HG02610 (cell line): ENCODE data around the gene SDHA.
"Not testable (repeated sequence)": the region's sequence is repeated elsewhere in the genome, so short reads cannot be mapped to it uniquely, and the experiment has no call there.

Experiments
- ATAC-seq: cut with Tn5 transposase; IDR thresholded peaks from one replicate; pipeline ENCODE4 v1.9.1; 2021; ENCODE audit warnings: mild to moderate bottlenecking, moderate library complexity; ENCODE audit not compliant: unreplicated experiment

SDHA gene

DNA sequence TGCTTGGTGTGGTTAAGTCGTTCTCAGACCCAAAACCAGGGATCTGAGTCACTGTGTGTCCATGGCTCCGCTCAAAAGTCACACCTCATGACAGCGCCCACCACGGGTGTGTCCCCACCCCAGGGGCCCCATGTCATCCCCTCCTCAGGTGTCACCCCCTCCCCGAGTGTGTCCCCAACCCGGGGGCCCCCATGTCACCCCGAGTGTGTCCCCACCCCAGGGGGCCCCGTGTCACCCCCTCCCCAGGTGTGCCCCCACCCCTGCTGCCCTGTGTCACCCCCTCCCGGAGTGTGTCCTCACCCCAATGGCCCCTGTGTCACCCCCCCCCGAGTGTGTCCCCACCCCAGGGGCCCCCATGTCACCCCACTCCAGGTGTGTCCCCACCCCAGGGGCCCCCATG lies 21.8 kb upstream of the SDHA start:
- no peak for ATAC-seq

DNA sequence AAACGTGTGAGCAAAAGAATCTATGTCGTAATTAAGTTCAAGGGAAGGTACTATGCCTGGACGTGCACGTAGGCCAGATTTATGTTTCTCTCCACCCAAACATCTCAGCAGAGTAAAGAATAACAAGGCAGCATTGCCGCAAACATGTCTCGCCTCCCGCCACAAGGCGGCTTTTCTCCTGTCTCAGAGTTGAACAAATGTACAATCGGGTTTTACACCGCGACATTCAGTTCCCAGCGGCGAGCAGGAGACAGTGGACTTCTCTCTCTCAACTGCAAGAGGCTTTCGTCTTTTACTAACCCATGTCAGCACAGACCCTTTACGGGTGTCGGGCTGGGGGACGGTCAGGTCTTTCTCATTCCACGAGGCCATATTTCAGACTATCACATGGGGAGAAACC lies 21.1 kb upstream of the SDHA start:
- not testable (repeated sequence) for ATAC-seq

DNA sequence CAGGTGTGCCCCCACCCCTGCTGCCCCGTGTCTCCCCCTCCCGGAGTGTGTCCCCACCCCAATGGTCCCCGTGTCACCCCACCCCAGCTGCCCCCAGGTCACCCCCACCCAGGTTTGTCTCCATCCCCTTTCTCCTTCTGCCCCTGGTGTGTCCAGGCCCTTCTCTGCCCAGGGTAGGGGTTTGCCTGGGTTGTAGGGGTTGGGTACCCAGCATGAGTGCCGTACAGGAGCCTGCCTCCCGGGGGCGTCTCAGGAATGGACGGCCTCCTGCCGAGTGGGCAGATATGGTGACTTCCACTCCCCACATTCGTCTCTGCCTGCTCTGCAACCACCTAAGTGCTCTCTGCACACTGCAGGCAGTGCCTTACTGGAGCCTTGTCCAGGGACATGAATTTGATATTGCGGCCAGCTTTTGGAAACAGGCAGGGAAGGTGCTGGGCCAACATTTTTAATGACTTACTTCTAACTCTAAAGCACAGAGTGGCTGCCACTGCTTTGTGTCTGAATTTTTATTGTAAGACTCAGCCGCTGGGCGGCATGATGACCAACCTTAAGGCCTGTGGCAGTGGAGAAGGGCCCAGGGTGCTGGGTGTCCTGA lies 20.1 kb upstream of the SDHA start:
- no peak for ATAC-seq

DNA sequence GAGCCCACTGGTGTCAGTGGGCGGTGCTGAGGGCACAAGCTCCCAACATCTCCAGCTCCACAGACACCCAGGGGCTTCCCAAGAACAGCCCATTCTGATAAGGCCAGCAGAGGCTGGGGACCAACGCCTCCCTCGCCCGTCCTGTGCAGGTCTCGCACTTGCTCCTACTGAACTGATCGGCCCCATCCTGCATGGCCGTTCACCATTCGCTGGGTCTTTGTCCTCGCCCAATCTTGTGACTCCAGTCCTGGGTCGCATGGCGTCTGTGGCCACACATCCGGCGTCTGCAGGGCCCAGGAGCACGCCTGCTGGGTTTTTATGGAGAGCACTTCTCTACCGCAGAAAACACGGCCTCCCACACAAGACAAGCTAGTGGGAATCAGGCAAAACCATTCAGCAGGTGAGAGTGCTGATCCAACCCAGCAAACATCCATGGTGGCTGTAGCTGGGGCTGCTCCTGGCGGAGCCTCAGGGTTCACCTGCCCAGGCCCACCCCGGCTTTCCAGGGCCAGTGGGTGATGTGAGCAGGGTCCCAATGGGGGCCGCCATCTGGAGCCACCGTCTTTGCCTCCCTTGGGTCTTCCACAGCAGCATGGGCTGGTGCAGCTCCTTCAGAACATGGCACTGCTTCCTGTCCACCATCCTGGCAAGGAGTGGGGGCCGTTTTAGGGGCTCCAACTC lies 19.5 kb upstream of the SDHA start:
- no peak for ATAC-seq

DNA sequence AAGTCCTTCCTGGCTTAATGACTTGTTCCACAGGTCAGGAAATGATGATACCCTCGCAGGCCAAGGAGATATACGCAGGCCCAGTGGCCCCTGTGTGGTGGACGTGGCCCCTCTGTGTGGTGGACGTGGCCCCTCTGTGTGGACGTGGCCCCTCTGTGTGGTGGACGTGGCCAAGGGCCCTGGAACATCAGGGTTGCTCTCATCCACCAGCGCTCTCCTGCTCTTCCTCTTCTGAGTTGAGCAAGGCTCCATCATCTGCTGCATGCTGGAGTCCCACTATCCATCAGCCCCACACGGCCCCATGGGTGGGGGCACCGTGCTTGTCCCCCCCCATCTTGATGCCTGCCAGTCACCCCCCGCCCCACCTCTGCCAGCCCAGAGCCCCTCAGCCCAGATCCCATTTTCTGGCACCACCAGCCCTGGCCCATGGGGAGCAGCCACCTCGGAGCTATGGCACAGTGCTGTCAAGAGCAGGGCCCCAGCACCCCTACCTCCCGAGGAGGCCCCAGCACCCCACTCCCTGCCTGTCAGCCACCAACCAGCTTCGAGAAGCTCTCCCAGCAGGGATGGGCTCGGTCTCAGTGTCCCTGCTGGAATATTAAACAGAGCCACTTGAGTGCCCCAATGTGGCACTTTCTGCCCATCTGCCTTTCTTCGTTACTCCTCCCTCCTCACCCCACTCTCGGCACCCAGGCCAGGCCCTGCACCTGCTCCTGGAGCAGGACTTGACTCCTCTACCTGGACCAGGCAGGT lies 18.7 kb upstream of the SDHA start:
- ATAC-seq = no peak

DNA sequence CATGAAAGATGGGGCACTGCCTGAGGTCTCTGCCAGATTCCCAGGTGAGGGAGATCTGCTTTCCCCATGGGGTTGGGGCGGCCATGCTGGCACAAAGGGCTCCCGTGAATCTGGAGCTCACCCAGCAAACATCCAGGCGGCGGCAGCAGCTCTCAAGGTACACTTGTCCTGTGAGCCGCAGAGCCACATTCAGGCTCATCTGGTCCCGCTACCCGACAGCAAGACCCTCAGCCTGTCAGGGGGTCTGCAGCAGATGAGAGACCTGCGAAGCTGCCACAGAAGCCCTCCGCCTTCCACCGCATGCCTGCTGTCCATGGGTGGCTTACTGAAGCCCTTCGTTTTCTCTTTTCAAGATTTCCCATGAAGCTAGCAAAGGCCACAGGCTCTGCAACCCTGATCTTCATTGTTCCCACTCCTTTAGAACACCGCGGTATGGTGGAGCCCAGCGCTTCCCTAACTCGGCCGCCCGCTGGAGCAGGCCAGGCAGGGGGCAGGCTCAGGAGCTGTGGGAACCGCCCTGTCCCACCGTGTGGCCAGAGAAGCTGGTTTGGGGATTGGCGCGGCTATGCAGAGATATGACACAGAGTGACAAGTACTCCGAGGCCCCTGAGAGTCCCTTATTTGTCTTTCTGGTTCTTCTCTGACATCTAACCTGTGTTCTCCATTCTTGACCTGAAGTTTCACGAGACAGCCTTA lies 18.0 kb upstream of the SDHA start:
- no peak for ATAC-seq

DNA sequence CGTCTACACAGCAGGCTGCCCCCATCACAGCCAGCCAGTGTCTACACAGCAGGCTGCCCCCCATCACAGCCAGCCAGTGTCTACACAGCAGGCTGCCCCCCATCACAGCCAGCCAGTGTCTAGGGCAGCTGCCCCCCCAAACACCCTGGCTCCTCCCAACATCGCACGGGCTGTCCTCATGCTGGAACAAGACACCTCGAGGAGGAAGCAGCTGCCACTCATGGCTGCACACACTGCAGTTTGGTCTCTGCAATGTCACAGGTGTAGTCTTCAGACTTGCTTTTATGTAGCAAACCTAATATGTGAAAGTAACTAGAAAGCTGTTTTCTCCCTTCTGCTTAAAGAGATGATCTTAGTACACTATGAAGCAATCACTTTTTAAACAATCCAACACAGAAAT lies 17.1 kb upstream of the SDHA start:
- ATAC-seq = no peak

DNA sequence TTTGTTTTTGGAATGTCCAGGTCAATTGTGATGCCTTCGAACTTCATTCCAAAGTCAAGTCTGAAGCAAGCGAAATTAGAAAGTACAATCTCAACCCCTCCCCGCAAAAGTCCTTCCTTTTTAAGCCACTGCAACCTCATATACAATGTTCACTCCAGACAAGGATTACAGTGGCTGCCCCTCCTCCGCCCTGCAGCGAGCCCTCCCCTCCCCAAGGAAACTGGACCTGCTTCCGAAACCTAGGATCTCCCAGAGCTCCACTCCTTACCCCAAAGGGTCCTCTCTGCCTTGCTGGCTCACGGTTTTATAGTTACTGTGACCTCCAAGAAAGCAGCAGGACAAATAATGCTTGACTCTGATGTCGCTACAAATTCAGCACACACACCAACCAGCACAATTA lies 16.4 kb upstream of the SDHA start:
- no peak for ATAC-seq

DNA sequence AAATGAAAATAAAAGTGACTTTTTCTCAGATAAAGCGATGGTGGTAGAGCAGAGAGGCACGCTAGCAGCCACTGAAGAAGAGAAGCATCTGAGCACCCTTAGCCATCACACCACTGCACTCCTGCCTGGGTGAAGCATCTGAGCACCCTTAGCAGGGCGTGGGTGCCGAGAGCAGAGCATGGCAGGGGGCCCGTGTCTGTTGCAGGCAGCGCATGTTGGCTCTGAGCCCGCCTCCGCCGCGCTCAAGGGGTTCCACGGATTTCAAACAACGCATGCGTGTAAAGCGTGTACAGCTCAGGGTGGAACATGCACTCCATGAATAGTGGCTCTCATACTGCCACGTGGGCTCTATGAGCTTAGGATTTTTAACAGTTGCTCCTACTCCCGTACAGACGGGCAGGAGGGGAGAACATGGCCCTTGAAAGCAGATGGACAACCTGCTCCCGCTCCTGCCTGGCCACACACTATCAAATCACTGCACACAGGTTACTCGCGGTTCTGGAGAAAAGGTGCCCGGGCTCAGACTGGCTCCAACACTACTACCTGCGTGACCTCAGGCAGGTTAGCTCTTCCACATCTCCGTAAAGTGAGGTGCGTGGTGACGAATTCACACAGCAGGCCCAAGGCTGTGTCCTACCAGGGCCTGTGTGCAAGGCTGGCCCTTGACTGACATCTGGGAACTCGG lies 14.7 kb upstream of the SDHA start:
- ATAC-seq = no peak

DNA sequence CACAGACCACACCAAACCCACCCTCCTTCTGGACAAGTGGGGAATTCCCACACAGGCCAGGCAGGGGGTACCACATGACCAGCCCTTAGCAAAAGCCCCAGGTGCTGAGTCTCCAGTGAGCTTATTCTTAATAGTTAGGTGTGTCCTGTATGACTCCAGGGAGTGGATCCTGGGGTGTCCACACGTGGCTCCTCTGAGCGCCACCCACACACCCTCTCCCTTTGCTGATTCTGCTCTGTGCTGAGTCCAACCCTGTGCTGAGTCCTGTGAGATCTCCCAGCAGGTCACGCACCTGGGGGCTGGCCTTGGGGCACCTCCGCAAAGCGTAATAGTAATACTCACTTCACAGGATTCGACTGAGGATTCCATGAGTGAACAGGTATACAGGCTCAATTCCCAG lies 14.1 kb upstream of the SDHA start:
- ATAC-seq = no peak

DNA sequence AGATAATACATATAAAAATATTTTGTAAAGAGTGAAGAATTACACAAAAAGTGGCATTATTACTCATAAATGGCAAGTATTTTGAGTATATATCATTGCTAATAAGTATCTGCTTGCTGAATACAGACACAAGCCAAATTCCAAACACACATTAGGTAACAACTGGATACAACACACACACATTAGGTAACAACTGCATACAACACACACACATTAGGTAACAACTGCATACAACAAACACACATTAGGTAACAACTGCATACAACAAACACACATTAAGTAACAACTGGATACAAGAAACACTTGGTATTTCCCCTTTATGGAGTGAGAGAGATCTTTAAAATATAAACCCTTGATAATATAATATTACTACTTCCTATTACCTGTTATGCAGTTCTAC lies 13.7 kb upstream of the SDHA start:
- ATAC-seq = no peak

DNA sequence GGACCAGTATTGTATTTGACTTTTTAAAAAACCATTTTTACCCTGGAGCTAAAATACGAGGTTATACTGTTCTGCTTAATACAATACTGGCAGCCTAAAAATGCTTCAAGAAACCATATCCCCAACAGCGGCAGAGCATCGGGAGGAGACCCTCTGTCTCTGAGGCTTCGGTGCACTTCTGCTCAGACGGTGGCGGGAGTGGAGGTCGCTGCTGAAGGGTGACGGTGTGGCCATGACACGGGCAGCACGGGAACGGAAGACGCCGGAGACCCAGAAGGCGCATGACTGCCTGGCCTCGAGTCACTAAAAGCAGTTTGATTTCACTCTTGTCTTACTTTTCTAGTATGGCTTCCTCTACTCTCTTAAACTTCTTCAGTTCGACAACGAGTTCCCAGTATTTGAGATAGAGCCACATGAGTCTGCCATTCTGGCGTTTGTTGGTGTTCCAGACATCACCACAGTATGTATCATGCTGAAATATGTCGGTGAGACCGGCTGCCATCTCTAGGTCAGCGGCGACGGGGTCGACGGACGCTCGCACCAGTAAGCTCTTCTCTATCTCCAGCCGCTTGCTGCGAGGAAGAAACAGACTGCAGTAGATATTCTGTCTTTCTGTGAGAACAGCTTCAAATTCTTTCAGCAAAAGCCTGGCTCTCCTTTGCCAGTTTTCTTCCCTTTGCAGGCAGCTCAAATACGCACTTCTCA lies 13.0 kb upstream of the SDHA start:
- ATAC-seq = no peak

DNA sequence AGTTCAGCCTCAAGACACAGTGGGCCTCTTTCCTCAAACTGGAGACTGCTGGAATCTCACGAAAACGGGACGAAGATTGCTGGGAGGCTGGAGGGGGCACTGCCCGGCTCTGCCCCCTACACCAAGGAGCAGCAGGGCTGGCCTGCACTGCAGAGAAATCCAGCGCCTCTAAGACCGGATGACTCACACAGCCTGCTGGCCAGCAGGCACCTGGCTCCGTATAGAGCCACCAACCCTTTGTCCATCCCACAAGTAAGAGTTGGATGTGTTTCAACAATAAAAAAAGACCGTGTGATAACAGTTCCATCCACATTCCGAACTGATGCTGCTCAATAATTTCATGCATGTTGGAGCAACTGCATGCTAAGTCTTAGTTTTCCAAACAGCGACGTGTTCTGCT lies 11.7 kb upstream of the SDHA start:
- ATAC-seq = no peak

DNA sequence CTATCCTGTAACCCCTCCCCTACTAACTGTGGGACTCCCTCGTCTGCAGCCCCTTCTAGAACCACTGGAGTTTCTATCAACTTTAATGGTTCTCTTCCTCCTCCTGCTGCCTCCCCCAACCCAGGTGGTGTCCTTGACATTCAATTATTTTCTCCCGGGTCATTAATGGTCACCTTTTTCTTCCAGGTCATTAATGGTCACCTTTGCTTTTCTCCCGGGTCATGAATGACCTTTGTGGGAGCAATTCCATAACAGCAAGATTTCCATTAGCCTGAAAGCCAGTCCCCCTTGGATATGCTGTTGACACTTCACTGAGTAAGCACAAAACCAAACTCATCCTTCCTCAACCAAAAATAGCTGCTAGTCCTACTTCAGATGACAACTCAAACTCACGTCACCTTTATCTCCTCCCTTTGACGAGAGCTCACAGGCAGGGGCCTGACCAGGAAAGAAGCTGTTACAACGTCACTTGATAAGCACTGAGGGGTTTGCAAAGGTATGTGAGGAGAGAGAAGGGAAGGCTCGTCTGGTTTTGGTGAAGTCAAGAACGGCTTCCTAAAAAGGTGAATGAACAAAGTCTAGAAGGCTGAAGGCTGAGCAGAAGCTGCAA lies 11.1 kb upstream of the SDHA start:
- ATAC-seq = no peak

DNA sequence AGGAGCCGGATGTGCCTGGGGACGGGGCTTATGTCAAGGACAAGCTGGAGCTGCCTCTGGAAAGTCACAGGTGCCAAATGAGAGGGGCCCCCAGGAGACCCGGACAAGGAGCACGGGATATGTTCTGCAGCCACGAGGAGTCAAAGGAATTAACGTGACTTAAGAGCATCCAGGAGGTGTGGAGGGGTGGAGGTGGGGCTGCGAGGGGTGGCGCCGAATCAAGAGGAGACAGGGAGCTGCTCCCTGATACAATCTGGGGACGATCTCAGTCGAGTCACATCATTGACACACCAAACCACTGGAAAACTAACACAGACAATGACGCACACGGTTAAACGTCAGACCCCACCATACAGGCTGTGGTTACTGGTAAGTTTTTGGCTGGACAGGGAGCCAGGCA lies 10.5 kb upstream of the SDHA start:
- no peak for ATAC-seq

DNA sequence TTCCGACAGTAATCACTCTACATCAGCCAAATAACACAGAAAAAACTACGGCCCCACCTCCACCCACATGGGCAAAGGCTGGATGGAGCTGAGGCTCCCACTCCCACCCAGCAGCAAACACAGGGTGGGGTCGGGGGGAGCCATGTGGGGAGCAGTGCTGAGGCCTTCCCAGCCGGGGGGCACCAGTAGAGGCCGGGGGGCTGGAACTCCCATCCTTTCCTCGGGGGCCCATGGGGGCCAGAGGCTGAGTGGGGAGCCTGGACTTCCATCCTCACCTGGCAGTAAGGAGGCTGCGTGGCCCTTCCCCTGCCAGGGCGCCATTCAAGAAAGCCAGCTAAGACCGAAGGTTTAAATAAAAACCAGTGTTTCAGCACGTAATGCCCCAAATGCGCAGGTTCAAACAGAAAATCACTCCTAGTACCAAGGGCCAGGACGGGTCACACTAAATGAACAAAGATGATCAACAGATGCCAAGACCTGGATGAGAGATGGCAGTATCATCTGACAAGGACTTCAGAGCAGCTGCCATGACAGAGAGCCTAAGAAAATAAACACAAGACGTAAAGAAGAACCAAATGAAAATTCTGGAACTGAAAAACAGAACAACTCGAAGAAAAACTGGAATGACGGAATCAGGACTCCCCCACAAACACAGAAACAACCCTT lies 9.5 kb upstream of the SDHA start:
- no peak for ATAC-seq

DNA sequence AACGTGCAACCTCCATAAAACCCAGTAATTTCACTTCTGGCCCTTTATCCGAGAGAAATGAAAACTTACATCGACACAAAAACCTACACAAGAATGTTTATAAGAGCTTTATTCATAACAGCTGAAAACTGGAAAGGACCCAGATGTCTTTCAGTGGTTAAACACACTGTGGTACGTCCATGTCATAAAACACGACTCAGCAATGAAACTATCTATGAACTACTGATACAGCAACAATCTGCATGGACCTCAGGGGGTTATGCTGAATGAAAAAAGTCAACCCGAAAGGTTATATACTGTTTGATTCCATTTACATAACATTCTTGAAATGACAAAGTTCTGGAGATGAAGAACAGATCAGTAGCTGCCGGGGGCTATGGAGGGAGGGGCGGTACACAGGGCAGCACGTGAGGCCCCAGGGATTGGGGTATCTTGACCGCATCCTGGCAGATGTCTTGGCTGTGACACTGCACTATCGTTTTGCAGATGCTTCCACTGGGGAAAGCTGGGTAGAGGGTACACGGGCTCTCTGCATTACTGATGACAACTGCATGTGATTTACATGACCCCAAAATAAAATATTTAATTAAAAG lies 4.2 kb upstream of the SDHA start:
- no peak for ATAC-seq

DNA sequence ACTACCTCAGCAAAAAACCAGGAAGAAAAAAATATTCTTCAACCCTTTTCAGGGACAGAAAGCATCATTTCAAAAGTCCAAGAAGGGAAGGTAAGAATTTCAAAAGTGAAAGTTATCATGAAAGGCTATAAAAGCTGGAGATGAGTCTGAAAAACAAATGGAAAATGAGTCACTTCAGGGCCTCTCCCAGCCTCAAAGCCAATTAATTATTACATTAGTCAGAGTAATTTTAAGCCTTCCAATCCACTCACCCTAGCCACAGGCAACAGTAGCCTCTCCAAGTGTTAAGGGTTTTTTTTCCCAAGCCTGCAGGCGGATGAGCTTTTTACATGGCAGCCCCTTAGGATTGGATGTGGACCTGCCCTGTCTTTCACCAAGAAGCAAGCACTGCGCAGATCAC lies 2.9 kb upstream of the SDHA start:
- ATAC-seq = peak; percentile 32

DNA sequence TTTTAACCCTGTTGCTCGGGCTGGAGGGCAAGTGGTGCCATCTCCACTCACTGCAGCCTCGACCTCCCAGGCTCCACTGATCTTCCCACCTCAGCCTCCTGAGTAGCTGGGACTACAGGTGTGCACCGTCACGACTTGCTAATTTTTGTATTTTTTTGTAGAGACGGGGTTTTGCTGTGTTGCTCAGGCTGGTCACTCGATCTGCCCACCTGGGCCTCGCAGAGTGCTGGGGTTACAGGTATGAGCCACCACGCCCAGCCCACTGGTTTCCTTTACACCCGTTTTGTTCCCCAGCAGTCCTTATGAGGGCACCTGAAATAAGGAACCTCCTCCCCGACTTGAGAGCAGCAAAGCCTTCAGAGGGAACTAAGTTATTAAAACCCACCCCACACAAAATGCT lies 2.0 kb upstream of the SDHA start:
- not testable (repeated sequence) for ATAC-seq
